Measurements from ENCODE around the gene WDR5. TPM values are rescaled to one million over a fixed set of nuclear protein-coding genes. Genes with fewer than 3 reads are reported as not detected.
A peak's percentile ranks its signal among the peaks of the same experiment; 100 is the strongest.

Gene WDR5
- total and polyA plus RNA-seq, 9 donors, result 8.7 to 33.5 (median 28.4) TPM

GRCh38 chr9:134131471-134132207 is 4.2 kb upstream of the WDR5 start:
- no peak overlapping the region for H3K4me3 ChIP-seq
- intact Hi-C loops (cut with DNase I), result loop anchor here in 1 of 4 donors (10.0 kb wide), 1 partner anchor 107 kb away; the partner anchor contains the start of gene BRD3OS
- H3K4me1 ChIP-seq (ENCODE audit: insufficient read depth), result peaks cover 8% of the 10 kb centered on the region
- TF ChIP-seq POLR2A (IDR thresholded peaks at IDR 0.05) (no peak), EP300 (IDR thresholded peaks at IDR 0.05) (no peak), CTCF (IDR thresholded peaks at IDR 0.05) (no peak)
- peak overlapping the region in 1 of 2 donors; percentile 14 for H3K27ac ChIP-seq
- no peak for DNase-seq
- H3K27me3 ChIP-seq, result no peaks in the 10 kb centered on the region
- 64 to 74% (median 67%) methylated on average over 13 of the region's 13 CpGs for WGBS, 3 donors
- no peaks in the 10 kb centered on the region for H3K36me3 ChIP-seq
- no peaks in the 10 kb centered on the region for H3K9me3 ChIP-seq

GRCh38 chr9:134132208-134132870 is 3.5 kb upstream of the WDR5 start:
- WGBS, 3 donors, result 77 to 94% (median 82%) methylated on average over 12 to 19 of the region's 19 CpGs
- intact Hi-C loops (cut with DNase I), result loop anchor here in 1 of 4 donors (10.0 kb wide), 1 partner anchor 108 kb away; the partner anchor contains the start of gene BRD3OS

GRCh38 chr9:134134949-134135342 is 936 bp upstream of the WDR5 start:
- intact Hi-C loops (cut with DNase I), result loop anchor here in 3 of 4 donors (5.0 to 10.0 kb wide), 2 partner anchors 68 to 110 kb away; partner anchors contain the start of genes BRD3 (in 3 of the 3) and BRD3OS (in 1 of the 3)
- Histone ChIP-seq H3K9me3 (no peaks in the 10 kb centered on the region), H3K27me3 (no peaks in the 10 kb centered on the region), H3K4me1 (ENCODE audit: insufficient read depth) (peaks cover 17% of the 10 kb centered on the region), H3K4me3 (peak overlapping the region; percentile 55), H3K36me3 (no peaks in the 10 kb centered on the region), H3K27ac (peak overlapping the region; percentile 80 to 81)
- TF ChIP-seq POLR2A (IDR thresholded peaks at IDR 0.05) (no peak), EP300 (IDR thresholded peaks at IDR 0.05) (no peak), CTCF (IDR thresholded peaks at IDR 0.05) (no peak)
- no peak for DNase-seq
- WGBS, 3 donors, result 18 to 23% (median 22%) methylated on average over 7 of the region's 7 CpGs

More at GRCh38 chr9:134132208-134132870, 3.5 kb upstream of the WDR5 start:
- Histone ChIP-seq H3K4me1 (ENCODE audit: insufficient read depth) (peaks cover 12% of the 10 kb centered on the region), H3K9me3 (no peaks in the 10 kb centered on the region), H3K36me3 (no peaks in the 10 kb centered on the region), H3K27me3 (no peaks in the 10 kb centered on the region), H3K27ac (no peak overlapping the region), H3K4me3 (no peak overlapping the region)
- no peak for DNase-seq
- TF ChIP-seq EP300 (IDR thresholded peaks at IDR 0.05), result no peak
- no peak for TF ChIP-seq CTCF (IDR thresholded peaks at IDR 0.05)
- TF ChIP-seq POLR2A (IDR thresholded peaks at IDR 0.05), result no peak

- intact Hi-C loops (cut with DNase I), result loop anchor here in 3 of 4 donors (5.0 to 10.0 kb wide), 2 partner anchors 69 to 112 kb away; partner anchors contain the start of genes BRD3 (in 3 of the 3) and BRD3OS (in 1 of the 3)
- peak overlapping the region in 1 of 2 donors; percentile 0 for H3K27ac ChIP-seq
- H3K4me3 ChIP-seq, result peak overlapping the region; percentile 55
- H3K4me1 ChIP-seq (ENCODE audit: insufficient read depth), result peaks cover 14% of the 10 kb centered on the region
- no peaks in the 10 kb centered on the region for H3K36me3 ChIP-seq
- H3K9me3 ChIP-seq, result no peaks in the 10 kb centered on the region
- no peak for TF ChIP-seq EP300 (IDR thresholded peaks at IDR 0.05)
- TF ChIP-seq POLR2A (IDR thresholded peaks at IDR 0.05), result no peak
- no peak for TF ChIP-seq CTCF (IDR thresholded peaks at IDR 0.05)
- peak in 3 of 5 donors; percentile 39 to 57 (median 43) for DNase-seq
- WGBS, 3 donors, result 0 to 1% (median 1%) methylated on average over 38 to 93 of the region's 93 CpGs
- no peaks in the 10 kb centered on the region for H3K27me3 ChIP-seq
These were observed 475 bp downstream of the WDR5 start for GRCh38 chr9:134136118-134136995.

All from ovary (tissue), 9 donors.